GM12892 (cell line): ENCODE data around the gene ANKH.

Experiments used
- POLR2A ChIP-seq: IDR thresholded peaks from 2 replicates; pipeline ENCODE4 v1.6.1; 2011; ENCODE audit warnings: low read depth, low read length, control low read depth
- POLR2AphosphoS5 ChIP-seq: IDR thresholded peaks from 2 replicates; pipeline ENCODE4 v1.6.1; 2011; ENCODE audit warnings: low read depth, low read length, control low read depth
- TAF1 ChIP-seq: IDR thresholded peaks from 2 replicates; pipeline ENCODE4 v1.6.1; 2011; ENCODE audit warnings: low read depth, mild to moderate bottlenecking, control low read depth, low read length, borderline replicate concordance

DNA sequence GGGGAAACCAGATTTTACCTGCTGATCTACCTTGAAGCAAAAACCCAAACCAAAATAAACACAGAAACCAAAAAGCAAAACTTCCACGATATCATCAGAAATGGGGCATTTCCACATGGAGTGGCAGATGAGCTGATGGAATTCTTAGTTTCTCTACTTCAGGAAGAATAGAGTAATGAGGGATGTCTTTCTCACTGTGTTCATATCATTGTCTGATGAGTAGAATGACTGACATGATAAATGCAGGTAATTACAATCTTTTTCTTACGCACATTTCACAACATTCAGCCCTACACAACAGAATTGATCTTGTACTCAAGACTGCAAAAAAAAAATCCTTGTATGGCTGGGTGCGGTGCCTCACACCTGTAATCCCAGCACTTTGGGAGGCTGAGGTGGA lies 23.2 kb upstream of the ANKH start:
- TF ChIP-seq POLR2A (no peak), POLR2AphosphoS5 (no peak), TAF1 (no peak)
